ENCODE measurements around the gene MCM6. TPM values are rescaled to one million over a fixed set of nuclear protein-coding genes. Genes with fewer than 3 reads are reported as not detected.

Gene MCM6
- total and polyA plus RNA-seq, 11 donors, result 1.0 to 16.1 (median 3.7) TPM

DNA sequence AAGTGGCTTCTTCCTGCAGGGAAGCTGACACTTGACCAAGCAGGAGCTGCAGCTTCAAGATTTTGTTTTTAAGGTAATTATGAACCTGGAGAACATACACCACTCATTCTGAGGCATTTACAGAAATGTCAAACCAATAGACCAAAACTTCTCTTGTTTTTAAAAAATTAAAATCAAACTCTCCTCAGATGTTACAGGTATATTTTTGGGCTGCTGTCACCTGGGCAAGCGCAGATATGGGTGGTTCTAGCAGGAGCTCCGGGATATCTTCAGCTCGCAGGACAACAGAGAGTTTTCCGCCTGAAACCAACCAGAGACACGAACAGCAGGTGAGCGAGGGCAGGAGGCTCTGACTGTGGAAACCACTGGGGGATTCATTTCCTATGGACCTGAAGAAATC lies 43.4 kb downstream of the MCM6 start:
- no peak for DNase-seq
- WGBS, 4 donors, result 88 to 93% (median 91%) methylated on average over 6 of the region's 6 CpGs
- H3K4me3 ChIP-seq, result no peak overlapping the region
- peaks cover 0 to 4% (median 0%) of the 10 kb centered on the region in 9 donors for H3K27me3 ChIP-seq
- ATAC-seq, result no peak
- intact Hi-C loops (cut with DNase I), result no loop called here
- no peaks in the 10 kb centered on the region for H3K9me3 ChIP-seq
- H3K27ac ChIP-seq, result no peak overlapping the region
- TF ChIP-seq, protein P1, sequence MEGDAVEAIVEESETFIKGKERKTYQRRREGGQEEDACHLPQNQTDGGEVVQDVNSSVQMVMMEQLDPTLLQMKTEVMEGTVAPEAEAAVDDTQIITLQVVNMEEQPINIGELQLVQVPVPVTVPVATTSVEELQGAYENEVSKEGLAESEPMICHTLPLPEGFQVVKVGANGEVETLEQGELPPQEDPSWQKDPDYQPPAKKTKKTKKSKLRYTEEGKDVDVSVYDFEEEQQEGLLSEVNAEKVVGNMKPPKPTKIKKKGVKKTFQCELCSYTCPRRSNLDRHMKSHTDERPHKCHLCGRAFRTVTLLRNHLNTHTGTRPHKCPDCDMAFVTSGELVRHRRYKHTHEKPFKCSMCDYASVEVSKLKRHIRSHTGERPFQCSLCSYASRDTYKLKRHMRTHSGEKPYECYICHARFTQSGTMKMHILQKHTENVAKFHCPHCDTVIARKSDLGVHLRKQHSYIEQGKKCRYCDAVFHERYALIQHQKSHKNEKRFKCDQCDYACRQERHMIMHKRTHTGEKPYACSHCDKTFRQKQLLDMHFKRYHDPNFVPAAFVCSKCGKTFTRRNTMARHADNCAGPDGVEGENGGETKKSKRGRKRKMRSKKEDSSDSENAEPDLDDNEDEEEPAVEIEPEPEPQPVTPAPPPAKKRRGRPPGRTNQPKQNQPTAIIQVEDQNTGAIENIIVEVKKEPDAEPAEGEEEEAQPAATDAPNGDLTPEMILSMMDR (IDR thresholded peaks at IDR 0.05), result no peak
- TF ChIP-seq POLR2A (IDR thresholded peaks at IDR 0.05), result no peak
- H3K36me3 ChIP-seq, result no peaks in the 10 kb centered on the region
- no peaks in the 10 kb centered on the region for H3K4me1 ChIP-seq

GRCh38 chr2:135831180-135831812 lies 44.9 kb downstream of the MCM6 start:
- Histone ChIP-seq H3K4me3 (no peak overlapping the region), H3K27ac (no peak overlapping the region), H3K9me3 (no peaks in the 10 kb centered on the region), H3K36me3 (no peaks in the 10 kb centered on the region), H3K27me3 (peaks cover 0 to 4% (median 0%) of the 10 kb centered on the region in 9 donors), H3K4me1 (no peaks in the 10 kb centered on the region)
- no peak for ATAC-seq
- DNase-seq, result no peak
- TF ChIP-seq POLR2A (IDR thresholded peaks at IDR 0.05), result no peak
- TF ChIP-seq, protein P1 (IDR thresholded peaks at IDR 0.05), result no peak
- 69 to 78% (median 75%) methylated on average over 14 of the region's 14 CpGs for WGBS, 4 donors
- intact Hi-C loops (cut with DNase I), result no loop called here

DNA sequence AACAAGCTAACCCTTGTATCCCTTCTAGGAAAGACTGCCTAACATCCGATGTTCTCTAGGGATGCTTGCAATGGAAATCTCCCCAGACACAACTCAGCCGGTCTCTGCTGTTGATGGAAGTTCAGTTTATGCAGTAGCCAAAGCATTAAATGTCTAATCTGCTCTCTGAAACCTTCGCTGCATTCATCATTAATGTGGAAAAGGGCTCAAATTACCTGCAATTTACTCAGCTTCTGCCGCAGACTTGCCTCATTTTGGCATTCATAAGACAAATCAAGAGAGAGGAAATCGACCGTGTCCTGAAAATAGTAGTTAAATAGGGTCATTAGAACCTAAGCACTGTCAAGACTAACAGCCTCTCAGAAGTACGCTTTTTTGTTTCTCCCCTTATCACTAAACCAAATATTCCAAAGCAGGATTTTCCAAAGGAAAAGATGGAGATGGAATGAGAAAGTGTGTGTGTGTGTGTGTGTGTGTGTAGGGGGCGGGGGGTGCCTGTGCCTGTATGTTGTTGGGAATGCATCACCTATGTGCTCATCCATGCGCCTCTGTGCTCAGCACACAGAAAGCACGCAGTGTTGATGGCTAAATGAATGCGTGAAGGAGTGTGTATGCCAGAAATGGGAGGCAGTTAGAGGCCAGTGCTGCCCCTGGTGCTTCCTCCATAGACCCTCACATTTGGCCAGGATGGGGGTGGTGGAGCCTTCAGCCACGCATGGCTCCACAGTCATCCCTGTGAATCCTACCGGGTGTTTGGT lies 46.7 kb downstream of the MCM6 start:
- H3K9me3 ChIP-seq, result no peaks in the 10 kb centered on the region

GRCh38 chr2:135826544-135826943 lies 49.7 kb downstream of the MCM6 start:
- ATAC-seq (no peak), DNase-seq (no peak)
- Histone ChIP-seq H3K9me3 (peaks cover 0 to 11% (median 3%) of the 10 kb centered on the region in 12 donors), H3K4me1 (peaks cover 0 to 5% (median 0%) of the 10 kb centered on the region in 12 donors), H3K4me3 (no peak overlapping the region), H3K27ac (no peak overlapping the region), H3K27me3 (peaks cover 0 to 4% (median 0%) of the 10 kb centered on the region in 9 donors), H3K36me3 (no peaks in the 10 kb centered on the region)
- whole genome bisulfite sequencing, 4 donors, result 93 to 96% (median 94%) methylated on average over 6 of the region's 6 CpGs
- TF ChIP-seq POLR2A (IDR thresholded peaks at IDR 0.05), result no peak
- TF ChIP-seq, protein P1 (IDR thresholded peaks at IDR 0.05), result no peak
- intact Hi-C loops (cut with DNase I), result no loop called here

More for the DNA sequence above, 46.7 kb downstream of the MCM6 start:
- Histone ChIP-seq H3K27me3 (peaks cover 0 to 4% (median 0%) of the 10 kb centered on the region in 9 donors), H3K36me3 (no peaks in the 10 kb centered on the region), H3K4me3 (no peak overlapping the region), H3K27ac (no peak overlapping the region), H3K4me1 (peaks cover 0 to 5% (median 0%) of the 10 kb centered on the region in 12 donors)
- ATAC-seq (no peak), DNase-seq (no peak)
- TF ChIP-seq POLR2A (IDR thresholded peaks at IDR 0.05), result no peak
- TF ChIP-seq, protein P1 (IDR thresholded peaks at IDR 0.05), result no peak
- intact Hi-C loops (cut with DNase I), result no loop called here
- WGBS, 4 donors, result 84 to 86% (median 85%) methylated on average over 13 of the region's 13 CpGs
